Sciatic nerve (tissue), 2 donors: Measurements from ENCODE around the gene IQGAP3. TPM values are rescaled to one million over a fixed set of nuclear protein-coding genes. Genes with fewer than 3 reads are reported as not detected.
A peak's percentile ranks its signal among the peaks of the same experiment; 100 is the strongest.

Experiments used
- ATAC-seq: fragments of 200-7000 bp; cut with Tn5 transposase; one replicate; pipeline ENCODE4 v1.9.1; 2020; ENCODE audit warnings: mild to moderate bottlenecking, moderate library complexity
- DNase-seq: peaks from one replicate; pipeline ENCODE4 v3.0.0-alpha.2; 2020; ENCODE audit warnings: low spot score
- intact Hi-C: fragments of 100-400 bp; cut with DNase I; formaldehyde crosslinking; loops from one replicate; pipeline ENCODE4 v1.14.2; 2022
- total RNA-seq: library from RNA; stranded (reverse); fragmentation: NEBNext Ultra II Directional; extraction: Animal tissue kit (Norgen Biotek cat#: 25700); gene quantifications from one replicate; pipeline ENCODE4 v1.2.1, GENCODE V29; 2021
- donor health status: DM: no; HTN: no; CAD: no.
- donor health status: DM: no; HTN: no; CAD: no.

Gene IQGAP3
- total RNA-seq, 1 donor from 2014 or later = 0.76 TPM

- peak; percentile 80 for DNase-seq
- no peak for ATAC-seq
- intact Hi-C loops = no loop called here
Observed at GRCh38 chr1:156502894-156503697, 69.3 kb downstream of the IQGAP3 start.

DNA sequence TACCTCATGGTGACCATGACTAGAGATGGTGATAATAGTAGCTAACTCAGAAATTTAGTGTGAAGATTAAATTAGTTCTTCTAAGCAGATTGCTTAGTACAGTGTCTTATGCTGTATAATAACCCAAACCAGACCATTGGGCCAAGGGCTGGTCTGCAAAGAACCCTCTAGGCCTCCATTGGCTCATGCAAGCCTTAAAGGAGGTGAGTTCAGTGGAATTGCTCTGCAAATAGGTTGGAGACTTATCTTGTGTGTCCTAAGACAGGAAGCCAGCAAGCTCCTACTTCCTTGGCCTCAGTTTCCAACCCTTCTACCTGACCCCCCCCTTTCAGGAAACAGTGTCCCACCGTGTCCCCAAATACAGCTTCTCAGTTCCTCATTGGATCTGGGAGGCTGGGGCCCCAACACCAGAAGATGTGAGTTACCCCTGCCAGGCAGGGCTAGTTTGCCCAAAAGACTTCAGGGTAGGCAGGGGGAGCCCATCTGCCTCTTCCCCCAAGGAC, 69.9 kb downstream of the IQGAP3 start:
- DNase-seq = no peak
- intact Hi-C loops = no loop called here

GRCh38 chr1:156500793-156501506, 71.4 kb downstream of the IQGAP3 start:
- ATAC-seq (peak; percentile 85), DNase-seq (peak; percentile 96)
- intact Hi-C loops = no loop called here

More for the DNA sequence above, 69.9 kb downstream of the IQGAP3 start:
- no peak for ATAC-seq

DNA sequence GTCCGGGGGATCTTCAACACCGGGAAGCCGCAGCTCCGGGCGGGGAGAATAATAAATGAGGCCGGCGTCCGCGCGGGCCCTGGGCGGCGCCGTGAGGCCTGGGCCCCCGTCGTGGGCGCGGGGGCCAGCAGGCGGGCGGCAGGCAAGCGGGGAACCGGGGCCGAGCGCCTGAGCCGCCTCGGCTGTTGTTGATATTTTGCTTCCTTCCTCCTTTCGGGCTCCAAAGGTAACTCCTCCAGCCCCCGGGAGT, 71.9 kb downstream of the IQGAP3 start, which contains the start of gene MEF2D:
MEF2D (minus strand) TSS at position 233 of the 250 bp plus-strand sequence. CDS start 17,483 bp downstream, outside the sequence.
- no peak for ATAC-seq
- intact Hi-C loops = no loop called here
- no peak for DNase-seq

DNA sequence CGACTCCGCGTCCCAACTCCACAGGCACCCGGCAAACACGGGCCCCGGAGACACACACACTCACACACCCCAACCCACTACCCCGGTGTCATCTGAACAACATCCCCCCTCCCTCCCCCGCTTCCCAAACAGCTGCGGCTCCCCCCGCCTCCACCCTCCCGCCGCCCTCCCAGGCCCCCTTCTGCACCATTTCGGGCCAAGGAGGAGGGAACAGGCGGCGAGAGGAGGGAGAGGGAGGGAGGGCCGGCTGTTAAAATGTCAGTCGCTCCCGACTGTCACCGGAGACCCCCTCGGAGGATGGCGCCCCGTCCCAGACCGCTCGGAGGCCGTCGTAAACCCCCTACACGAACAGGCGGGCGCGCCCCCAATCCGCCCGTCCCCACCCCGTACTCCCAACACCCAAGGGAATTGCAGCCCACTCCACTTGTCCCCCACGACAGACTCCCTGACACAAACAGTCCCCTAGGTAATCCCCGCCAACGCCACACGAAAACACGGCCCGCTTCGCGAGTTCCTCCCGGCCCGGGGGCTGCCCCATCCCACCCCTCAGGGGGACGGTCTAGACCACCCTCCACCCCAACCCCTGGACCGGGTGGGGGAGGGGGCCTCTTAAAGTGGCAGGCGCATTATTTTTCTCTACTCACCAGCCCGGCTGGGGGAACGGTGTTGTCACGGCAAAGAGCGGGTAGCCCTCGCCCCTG, 72.4 kb downstream of the IQGAP3 start:
- intact Hi-C loops = loop anchor here (5.0 kb wide), 1 partner anchor 38 kb away; no protein-coding TSS in a partner anchor
- peak; percentile 82 for DNase-seq
- ATAC-seq = peak; percentile 9

- DNase-seq = no peak
- no peak for ATAC-seq
- intact Hi-C loops = loop anchor here (5.0 kb wide), 1 partner anchor 37 kb away; no protein-coding TSS in a partner anchor
Observed at GRCh38 chr1:156499194-156499841, 73.0 kb downstream of the IQGAP3 start.

DNA sequence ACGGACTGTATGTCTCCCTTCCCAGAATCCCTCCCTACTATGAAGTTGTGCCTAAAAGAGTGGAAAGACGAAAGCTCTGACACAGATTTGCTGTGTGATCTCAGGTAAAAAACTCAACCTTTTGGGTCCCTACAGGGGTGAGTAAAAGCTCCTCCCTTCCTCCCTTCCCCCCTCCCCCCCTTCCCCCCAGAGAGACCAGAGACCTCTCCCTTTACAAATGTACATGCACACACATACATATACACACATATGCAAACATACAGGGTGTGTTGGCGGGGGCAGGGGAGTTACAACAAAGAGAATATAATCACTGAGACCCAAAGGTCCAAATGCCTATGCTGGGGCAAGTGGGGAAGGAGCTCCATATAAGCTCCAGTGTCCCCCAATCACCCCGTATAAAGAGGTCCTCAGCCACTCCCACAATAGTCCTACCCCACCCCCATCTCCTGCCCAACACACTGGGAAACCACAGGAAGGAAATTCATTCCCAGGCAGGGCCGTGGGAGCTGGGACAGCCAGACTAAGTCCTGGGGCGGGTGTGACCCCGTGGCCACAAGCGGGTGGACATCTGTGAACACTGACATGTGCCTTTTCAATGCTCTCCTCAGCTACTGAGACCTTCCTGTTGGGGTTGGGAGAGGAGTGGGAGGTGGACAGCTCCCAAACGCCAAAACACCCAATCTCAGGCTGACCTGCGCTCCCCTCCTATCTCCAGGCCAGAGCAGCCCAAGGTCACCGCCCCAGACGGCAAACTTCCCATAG, 73.8 kb downstream of the IQGAP3 start:
- DNase-seq (peak; percentile 80), ATAC-seq (no peak)
- intact Hi-C loops = loop anchor here (5.0 kb wide), 1 partner anchor 36 kb away; no protein-coding TSS in a partner anchor

GRCh38 chr1:156497743-156498431, 74.5 kb downstream of the IQGAP3 start:
- intact Hi-C loops = loop anchor here (5.0 kb wide), 1 partner anchor 36 kb away; no protein-coding TSS in a partner anchor
- DNase-seq (peak; percentile 58), ATAC-seq (no peak)

GRCh38 chr1:156497078-156497742, 75.2 kb downstream of the IQGAP3 start:
- no peak for ATAC-seq
- DNase-seq = no peak
- intact Hi-C loops = loop anchor here (5.0 kb wide), 1 partner anchor 35 kb away; no protein-coding TSS in a partner anchor

DNA sequence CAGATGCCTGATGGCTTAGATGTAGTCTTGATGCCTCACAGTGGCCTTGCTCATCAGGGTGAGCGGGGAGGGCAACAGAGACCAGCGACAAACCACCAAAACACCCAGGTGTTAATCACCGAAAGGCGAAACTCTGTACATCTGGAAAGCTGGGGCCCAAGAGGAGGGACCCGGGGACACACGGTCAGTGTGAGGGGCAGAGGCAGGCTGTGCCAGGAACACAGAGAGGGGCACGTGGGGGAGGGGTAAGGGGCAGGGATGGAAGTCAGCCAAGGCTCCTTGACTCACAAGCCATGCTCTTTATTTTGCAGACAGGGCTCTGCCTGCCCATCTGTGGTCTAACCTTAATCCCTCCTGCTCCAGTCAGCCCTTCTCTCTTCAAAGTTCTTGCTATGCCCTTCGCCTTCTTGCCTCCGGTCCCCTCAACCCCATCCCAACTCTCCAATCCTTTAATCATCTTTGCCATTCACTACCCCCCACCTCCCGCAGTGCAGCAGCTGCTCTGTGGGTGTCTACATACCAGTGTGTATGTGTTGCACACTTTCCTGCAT, 76.1 kb downstream of the IQGAP3 start:
- peak; percentile 63 for DNase-seq
- intact Hi-C loops = loop anchor here (5.0 kb wide), 1 partner anchor 34 kb away; no protein-coding TSS in a partner anchor
- no peak for ATAC-seq

- intact Hi-C loops = loop anchor here (5.0 kb wide), 1 partner anchor 33 kb away; no protein-coding TSS in a partner anchor
Observed at GRCh38 chr1:156495401-156496140, 76.8 kb downstream of the IQGAP3 start.

GRCh38 chr1:156494309-156494895, 78.0 kb downstream of the IQGAP3 start:
- DNase-seq = no peak
- ATAC-seq = no peak
- intact Hi-C loops = no loop called here

More at GRCh38 chr1:156495401-156496140, 76.8 kb downstream of the IQGAP3 start:
- peak; percentile 21 for ATAC-seq
- DNase-seq = peak; percentile 32

DNA sequence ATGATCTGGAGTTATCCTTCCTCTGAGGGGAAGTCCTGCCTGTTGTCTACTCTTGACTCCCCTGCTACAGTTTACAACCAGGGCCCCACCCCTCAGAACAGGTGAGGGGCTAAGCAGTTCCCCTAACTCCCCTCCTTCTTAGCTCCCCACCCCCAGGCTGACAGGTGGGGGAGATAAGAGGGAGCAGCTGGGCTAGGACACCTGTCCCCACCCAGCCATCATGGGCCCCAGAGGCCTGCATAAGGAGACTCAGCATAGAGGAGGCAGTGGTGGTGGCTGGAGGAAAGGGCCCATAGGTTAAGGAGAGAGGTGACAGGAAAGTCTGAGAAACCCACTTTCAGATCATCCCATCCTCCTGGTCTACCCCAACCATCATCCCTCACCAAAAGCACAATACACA, 78.6 kb downstream of the IQGAP3 start:
- intact Hi-C loops = no loop called here
- ATAC-seq = no peak
- no peak for DNase-seq

DNA sequence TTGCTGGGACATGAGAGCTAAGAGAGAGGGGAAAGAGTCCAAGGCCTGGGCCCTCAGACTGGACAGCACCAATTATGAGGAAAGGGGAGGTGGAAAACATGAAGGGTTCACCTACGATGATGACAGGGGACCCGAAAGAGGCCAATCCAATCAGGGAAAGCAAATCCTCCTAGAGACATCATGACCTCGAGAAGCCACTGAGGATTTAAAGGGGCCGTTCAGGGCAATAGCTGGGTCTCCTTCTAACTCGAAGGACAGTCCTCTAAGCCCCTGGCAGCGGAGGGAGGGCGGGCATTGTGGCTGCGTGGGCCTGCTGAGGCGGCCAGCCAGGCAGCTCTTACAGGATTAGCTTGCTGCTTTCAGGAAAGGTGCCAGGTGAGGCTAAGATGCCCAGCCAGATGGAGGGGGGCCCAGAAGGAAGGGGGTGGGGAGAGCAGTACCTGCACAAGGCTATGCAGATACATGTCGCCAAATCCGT, 79.2 kb downstream of the IQGAP3 start:
- no peak for ATAC-seq
- DNase-seq = no peak
- intact Hi-C loops = no loop called here

DNA sequence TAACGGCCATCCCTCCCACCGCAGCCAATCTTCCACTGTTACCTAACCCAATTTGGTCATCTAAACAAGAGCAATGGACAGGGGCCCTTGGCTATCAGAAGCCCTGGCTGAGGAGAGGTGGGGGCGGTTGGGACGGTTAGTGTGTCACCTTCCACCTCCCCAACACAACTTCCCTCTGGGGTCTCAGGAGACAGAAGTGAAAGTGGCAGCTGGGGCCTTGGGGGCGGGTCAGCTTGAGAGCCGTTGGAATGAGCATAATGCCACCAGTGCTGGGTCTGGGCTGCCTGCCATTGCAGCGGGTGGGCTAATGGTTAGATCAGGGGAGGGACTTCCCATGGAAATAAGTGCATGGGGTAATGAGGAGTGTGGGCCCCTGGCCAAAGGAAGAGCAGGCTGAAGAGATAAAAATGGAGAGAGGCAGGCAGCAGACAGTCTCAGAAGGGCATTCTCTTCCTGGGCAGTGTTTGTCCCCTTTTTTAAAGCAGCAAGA, 79.7 kb downstream of the IQGAP3 start:
- intact Hi-C loops = no loop called here
- ATAC-seq = no peak
- no peak for DNase-seq
